NK-92 treated with Interleukin-12 subunit alpha and Interleukin-12 subunit beta, amount 100 ng/mL, for 24 hours (cell line): Measurements from ENCODE around the gene SLX4IP.

Experiments
- DNase-seq: peaks from one replicate; lab custom pipeline; 2025; lab: John Stamatoyannopoulos, UW

Gene SLX4IP

DNA sequence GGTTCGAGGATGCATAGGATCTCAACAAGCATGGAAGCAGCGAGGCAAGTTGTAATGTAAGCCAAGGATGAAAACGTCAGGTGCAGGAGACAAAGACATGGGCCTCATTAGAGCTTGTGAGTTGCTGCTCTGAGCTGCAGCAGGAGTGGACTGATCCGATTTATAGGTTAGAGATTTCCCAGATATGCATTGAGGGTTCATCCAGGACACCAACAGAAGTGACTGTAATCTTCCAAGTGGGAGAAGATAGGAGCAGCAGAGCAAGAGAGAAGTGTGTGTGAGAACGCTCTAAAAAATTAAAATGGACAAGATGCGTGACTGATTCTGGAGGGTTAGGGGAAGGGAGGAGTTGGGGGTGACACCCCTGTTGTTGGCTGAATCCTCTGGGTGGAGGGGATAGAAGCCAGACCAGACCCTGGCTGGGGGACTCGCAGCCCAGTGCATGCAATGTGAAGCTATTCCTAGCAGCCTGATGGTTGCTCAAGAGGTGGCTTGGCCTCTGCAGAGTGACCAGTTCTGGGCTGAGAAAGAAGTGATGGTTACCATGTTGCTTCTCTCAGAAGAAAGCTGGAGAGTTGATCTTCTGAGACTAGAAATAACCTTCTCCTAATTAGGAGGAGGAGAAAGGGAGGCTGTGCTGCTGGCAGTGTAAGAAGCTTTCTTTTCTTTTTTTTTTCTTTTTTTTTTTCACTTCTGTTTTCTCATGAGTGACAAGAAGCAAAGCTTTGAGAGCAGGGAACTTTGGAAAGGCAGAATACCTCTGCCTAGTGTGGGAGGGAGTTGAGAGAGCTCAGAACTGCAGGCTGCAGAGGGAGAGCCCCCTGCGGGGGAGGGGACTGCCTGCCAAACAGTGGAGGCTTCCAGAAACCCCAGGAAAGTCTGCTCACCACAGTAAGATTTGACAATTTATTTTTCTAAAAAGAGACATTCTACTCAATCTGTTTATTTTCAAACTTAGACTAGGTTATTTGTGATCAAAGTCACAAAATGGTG, 116.9 kb downstream of the SLX4IP start:
- no peak for DNase-seq

GRCh38 chr20:10553326-10553984, 118.3 kb downstream of the SLX4IP start:
- DNase-seq, result peak; percentile 7

DNA sequence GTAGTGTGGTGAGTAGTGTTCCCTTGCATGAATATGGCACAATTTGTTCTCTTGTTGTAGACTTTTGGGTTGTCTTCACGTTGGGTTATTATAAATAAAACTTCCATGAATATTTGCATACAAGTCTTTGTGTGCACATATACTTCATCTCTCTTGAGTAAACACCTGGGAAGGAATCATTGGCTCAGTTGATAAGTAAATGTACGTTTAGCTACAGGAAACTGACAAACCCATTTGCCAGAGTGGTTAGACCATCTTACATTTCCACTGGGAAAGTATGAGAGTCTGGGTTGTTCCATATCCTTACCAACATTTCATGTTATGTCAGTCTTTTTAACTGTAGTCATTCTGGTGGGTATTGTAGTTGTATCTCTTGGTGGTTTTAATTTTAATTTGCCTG, 119.2 kb downstream of the SLX4IP start:
- no peak for DNase-seq

DNA sequence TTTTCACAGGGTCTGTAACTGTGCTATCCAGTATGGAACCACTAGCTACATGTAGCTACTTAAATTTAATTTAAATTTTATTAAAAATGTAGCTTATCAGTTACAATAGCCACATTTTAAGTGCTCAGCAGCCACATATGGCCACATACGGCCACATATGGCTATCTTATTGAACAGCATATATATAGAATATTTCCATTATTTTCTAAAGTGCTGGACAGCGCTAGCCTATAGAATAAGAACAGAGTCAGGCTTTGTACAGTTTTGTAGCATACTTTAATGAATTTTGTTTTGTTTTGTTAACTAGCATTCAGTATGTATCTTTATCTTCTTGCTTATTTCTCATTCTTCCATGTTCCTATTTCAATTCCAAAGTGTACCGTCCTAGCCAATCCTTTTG, 120.3 kb downstream of the SLX4IP start:
- DNase-seq, result no peak

DNA sequence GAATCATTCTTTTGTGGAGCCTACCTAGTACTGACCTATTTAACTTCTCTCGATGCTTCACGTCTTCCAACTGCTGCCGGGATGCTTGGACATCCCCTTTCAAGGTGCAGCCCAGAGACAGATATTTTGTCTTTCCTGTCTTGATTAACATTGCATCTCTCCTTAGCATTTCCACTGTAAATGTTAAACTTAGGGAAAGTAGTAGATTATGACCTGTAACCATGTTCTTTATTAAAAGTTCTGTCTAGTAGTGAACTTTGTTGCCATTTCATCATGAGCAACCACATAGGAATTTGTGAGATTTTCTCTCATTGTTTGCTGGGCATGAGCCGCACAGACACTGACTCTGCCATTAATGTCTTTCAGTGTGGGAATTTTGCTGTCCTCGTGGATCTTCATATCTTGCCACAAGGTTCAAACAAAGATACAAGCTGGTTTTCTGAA, 120.8 kb downstream of the SLX4IP start:
- DNase-seq, result no peak

DNA sequence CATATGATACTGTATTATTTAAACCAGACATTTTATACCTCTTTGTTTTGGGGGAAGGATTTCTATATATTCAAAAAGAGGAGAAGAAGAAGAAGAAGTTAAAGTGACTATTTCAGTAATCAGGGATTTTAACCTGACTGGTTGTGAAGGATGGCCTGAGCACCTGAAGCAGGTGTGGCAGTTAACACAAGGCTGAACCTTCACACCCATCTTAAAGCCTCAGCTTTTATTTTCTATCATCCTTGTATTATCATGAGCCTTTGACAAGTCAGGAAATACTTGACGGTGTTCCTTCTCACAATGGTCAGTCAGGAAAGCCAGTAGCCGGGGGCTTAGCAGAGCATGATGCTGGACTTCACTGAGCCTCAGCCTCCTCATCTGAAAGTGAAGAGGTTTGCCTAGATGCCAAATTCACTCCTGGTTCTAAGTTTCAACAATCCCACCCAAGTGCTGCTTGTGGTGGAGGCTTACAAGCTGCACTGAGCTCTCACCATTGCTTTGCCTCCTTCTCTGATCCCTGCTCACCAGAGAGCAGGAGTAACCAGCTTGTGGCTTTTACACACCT, 121.5 kb downstream of the SLX4IP start:
- no peak for DNase-seq

GRCh38 chr20:10557685-10558084, 122.6 kb downstream of the SLX4IP start:
- DNase-seq, result no peak

DNA sequence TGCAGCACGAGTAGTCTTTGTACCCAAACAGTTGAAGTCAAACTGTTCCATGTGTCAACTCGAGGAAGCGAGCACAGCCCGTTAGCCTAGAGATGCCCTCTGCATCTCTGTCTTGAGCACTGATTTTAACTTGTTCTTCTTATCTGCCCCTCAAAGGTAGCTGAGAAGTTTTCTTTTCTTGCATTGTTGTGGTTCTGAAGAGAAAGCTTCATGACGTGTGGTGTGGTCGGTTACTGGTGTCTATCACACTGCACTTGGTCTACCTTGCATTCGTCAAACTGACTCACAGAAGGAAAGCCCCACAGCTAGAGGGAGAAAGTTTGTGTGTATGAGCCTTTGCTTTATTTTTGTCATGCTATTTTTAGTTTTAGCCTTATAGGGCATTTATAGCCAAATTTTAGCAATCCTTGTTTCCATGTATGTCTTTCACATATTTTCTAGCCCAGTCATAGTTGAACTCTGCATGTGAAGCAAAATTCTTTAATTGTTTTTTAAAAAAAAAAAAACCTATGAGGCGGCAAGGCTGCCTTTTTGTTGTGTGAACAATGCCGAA, 123.6 kb downstream of the SLX4IP start:
- no peak for DNase-seq

GRCh38 chr20:10559266-10559665, 124.2 kb downstream of the SLX4IP start:
- DNase-seq, result no peak

DNA sequence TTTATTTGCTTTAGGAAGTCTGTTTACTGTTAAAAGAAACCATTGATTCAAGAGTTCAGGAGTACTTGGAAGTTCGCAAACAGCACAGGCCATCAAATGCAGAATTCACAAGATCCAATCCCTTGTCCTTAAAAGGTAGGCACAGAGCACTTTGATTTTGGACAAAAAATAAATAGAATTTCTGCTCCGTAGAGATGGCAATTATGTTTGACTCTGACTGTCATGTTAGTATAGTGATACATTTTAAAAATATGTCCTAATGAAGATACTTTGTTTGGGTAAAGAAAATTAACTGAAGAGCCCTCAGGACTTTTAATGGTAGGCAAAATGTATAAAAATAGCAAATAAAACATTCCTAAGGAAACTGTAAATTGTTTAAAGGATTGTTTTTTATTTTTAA, 125.6 kb downstream of the SLX4IP start:
- DNase-seq, result no peak

DNA sequence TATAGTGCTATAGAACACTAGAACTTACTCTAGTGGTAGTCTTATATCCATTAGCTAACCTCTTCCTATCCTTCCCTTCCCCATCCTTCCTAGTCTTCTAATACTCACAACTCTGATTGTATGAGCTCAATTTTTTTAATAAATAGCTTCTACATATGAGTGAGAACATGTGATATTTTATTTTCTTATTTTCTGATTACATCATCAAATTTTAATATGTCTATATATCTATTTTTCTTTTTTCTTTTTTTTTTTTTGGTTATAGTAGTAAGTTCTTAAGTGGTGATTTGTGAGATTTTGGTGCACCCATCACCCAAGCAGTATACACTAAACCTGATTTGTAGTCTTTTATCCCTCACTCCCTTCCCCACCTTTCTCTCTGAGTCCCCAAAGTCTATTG, 126.2 kb downstream of the SLX4IP start:
- no peak for DNase-seq

- no peak for DNase-seq
Observed at GRCh38 chr20:10562899-10563298, 127.8 kb downstream of the SLX4IP start.

DNA sequence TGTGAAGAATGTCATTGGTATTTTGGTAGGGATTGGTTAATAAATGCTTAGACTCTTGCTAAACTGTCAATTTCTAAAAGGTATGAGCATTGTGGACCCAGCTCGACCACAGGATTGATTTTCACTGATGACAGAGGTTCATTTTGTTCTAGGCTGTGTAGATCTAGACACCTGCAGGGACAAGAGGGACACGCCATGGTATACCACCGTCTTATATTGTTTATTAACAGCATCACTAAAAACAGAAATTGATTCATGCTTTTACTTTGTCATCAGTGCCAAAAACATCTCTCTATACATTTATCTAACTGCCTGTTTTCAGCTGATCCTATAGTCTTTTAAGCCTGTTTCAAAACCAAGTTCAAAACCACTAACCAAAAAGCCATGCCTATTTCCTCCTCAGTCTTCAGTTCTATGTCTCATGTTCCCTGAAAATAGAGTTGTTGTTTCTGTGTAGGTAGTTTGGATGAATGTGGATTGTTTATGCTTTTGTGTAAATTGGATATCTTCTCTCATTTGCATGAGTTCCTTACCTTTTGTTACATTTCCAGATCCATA, 128.9 kb downstream of the SLX4IP start:
- no peak for DNase-seq

DNA sequence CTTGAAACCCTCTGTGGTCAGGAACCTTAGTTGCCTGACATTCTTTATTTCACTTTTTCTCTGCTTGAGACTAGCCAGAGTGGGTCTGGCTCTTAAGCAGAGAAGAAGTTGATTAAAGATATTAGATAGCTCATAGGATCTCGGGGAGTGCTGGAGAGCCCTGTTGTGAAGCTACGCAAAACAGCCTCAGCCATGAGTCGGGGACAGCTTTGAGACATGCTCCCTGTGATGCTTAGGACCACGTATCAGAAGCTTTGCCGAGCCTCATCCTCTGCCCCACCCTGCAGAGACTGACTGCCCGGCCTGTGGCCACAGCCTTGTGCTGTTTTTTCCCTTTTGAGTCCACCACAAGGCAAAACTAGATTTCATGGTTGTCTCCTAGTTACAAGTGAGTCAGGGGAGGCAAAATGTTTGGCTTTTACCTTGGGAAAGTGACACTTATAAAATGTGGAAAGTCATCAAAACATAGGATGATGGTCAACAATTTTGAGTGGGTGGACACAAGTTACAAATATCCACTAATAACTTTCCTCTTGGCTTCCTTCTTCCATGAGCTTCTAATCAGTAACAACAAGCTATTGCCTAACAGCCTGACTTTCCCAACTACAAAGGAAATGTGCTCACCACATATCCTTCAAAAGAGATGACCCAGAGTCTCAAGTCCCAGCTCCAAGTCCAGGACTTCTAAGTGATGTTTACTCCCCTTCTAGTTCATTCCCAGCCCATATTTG, 130.3 kb downstream of the SLX4IP start:
- no peak for DNase-seq

GRCh38 chr20:10565922-10566897, 131.1 kb downstream of the SLX4IP start:
- no peak for DNase-seq

DNA sequence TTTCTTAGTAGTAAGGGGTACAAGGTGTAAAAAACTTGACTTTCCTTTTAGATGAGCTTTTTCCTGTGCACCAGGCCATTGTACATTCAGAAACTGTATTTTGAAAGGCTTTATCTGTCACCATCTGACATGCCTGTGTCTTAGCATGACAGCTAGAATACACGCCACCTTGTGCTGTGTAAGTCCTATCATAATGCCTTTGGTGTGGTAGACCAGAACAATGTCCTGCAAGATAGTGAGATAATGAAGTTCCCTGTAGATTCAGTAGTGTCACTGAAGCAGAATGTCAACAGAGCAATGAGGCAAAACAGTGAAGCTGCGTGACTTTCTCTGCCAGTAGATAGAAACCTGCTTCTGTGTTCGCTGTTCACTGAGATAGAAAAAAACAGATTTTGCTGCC, 132.9 kb downstream of the SLX4IP start:
- no peak for DNase-seq

GRCh38 chr20:10571313-10571815, 136.3 kb downstream of the SLX4IP start:
- DNase-seq, result no peak

DNA sequence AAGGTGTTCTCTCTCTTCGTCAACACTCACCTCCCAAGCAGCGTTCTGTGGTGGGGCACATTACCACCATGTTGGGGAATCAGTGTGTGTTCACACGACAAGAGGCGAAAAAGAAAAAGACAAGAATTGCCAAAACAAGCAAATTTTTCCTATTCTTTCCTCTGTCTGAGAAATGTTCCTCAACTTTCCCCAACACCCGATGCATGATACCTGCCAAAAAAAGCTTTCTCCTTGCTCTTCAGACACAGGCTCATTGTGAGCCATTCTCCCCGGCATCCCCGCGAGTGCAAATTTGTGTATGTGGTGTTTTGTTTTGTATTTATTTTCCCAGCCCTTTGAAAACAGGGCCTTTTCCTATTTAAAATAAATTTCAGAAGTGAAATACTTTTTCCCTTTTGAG, 137.7 kb downstream of the SLX4IP start:
- no peak for DNase-seq

DNA sequence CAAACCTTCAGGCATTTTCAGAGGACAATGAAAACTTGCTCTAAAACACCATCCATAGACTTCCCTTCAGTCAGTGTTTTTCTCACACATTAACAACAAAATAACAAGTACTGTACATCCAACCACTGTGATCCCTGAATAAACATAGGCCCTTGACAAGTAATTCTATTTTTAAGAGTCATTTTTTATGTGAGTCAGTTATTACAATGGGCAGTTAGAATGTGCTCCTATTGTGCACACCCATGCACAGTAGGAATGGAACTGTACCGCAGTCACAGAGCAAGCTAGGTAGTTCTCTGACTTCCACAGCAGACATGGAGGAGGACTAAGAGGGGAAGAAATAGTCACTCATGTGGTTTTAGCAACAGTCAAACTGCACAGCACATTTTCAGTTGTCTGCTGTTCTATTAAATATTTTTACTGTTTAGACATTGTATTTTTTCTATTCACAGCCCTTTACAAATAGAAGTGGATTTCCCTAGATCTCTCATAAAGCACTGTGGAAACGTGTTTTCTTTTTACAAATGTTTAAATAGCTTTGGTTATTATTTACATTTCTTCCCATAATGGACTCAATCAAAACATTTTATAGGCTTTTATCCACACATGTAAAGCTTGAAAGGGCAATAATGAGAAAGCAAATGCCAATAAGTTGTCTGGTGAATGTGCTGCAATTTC, 138.3 kb downstream of the SLX4IP start:
- no peak for DNase-seq

DNA sequence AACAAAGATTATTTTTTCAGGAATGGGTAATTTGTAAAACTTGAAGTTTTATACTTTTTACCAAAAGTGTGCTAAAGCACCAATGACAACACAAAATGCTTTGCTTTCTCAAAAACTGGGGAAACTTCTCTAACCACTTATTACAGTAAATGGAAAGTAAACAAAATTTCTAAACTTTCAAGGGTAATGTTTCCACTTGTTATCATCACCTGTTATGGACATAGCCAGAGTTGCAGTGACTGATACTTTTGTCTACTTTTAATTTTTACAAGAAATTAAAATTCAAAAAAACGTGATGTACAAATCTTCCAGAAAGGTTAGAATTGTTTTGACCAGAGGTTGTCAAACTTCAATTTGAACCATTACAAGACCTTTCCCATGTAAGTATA, 138.8 kb downstream of the SLX4IP start:
- DNase-seq, result no peak
